Hepatocyte (in vitro differentiated cells): ENCODE results near the gene HORMAD2. TPM values are rescaled to one million over a fixed set of nuclear protein-coding genes. Genes with fewer than 3 reads are reported as not detected.

Source experiments
- DNase-seq: peaks from one replicate; pipeline ENCODE4 v3.0.0-alpha.2; 2016; ENCODE audit warnings: low spot score
- H2AFZ ChIP-seq: fragments of 200-600 bp; sonication (generic); 2 replicates; pipeline ENCODE4 v1.6.0; 2016; ENCODE audit warnings: antibody characterized with exemption, mild to moderate bottlenecking
- H3K27ac ChIP-seq: fragments of 200-600 bp; sonication (generic); 2 replicates; pipeline ENCODE4 v1.5.1; 2016; ENCODE audit warnings: mild to moderate bottlenecking
- H3K27me3 ChIP-seq: fragments of 200-600 bp; sonication (generic); 2 replicates; pipeline ENCODE4 v1.6.1; 2016
- H3K36me3 ChIP-seq: fragments of 200-600 bp; sonication (generic); replicated peaks from 2 replicates; pipeline ENCODE4 v1.5.1; 2016; ENCODE audit warnings: low read depth; ENCODE audit not compliant: insufficient read depth
- H3K4me1 ChIP-seq: fragments of 200-600 bp; sonication (generic); 2 replicates; pipeline ENCODE4 v1.5.1; 2016; ENCODE audit warnings: mild to moderate bottlenecking, moderate library complexity; ENCODE audit not compliant: insufficient read depth
- H3K4me2 ChIP-seq: fragments of 200-600 bp; sonication (generic); 2 replicates; pipeline ENCODE4 v1.6.0; 2016
- H3K4me3 ChIP-seq: fragments of 200-600 bp; sonication (generic); 2 replicates; pipeline ENCODE4 v1.5.1; 2016; ENCODE audit warnings: mild to moderate bottlenecking
- H3K79me2 ChIP-seq: fragments of 200-600 bp; sonication (generic); 2 replicates; pipeline ENCODE4 v1.6.0; 2017; ENCODE audit warnings: mild to moderate bottlenecking
- H3K9me2 ChIP-seq: fragments of 200-600 bp; sonication (generic); replicated peaks from 2 replicates; pipeline ENCODE4 v1.6.0; 2017; ENCODE audit warnings: mild to moderate bottlenecking; ENCODE audit not compliant: insufficient read depth
- H3K9me3 ChIP-seq: fragments of 200-600 bp; sonication (generic); 2 replicates; pipeline ENCODE4 v1.5.1; 2016; ENCODE audit warnings: low read depth, mild to moderate bottlenecking
- H4K20me1 ChIP-seq: fragments of 200-600 bp; sonication (generic); 2 replicates; pipeline ENCODE4 v1.6.0; 2016; ENCODE audit warnings: mild to moderate bottlenecking; ENCODE audit not compliant: insufficient read depth, poor library complexity, severe bottlenecking
- CTCF ChIP-seq: fragments of 200-600 bp; sonication (generic); IDR thresholded peaks from 2 replicates; pipeline ENCODE4 v1.5.1; 2016; ENCODE audit warnings: antibody characterized with exemption, mild to moderate bottlenecking; ENCODE audit not compliant: poor library complexity
- EZH2 ChIP-seq: fragments of 200-600 bp; sonication (generic); IDR thresholded peaks from 2 replicates; pipeline ENCODE4 v1.6.1; 2016; ENCODE audit warnings: antibody characterized with exemption, mild to moderate bottlenecking, borderline replicate concordance
- EZH2phosphoT487 ChIP-seq: fragments of 200-600 bp; sonication (generic); IDR thresholded peaks from one replicate; pipeline ENCODE4 v1.6.1; 2018; ENCODE audit warnings: antibody characterized with exemption, mild to moderate bottlenecking, low read depth, moderate library complexity; ENCODE audit not compliant: unreplicated experiment, severe bottlenecking
- WGBS: methylation state at CpG from one replicate; pipeline ENCODE4 v1.1.6; 2016; ENCODE audit warnings: low lambda C conversion rate; ENCODE audit errors: missing lambda C conversion rate; 5-methylcytosine and 5-hydroxymethylcytosine counted together
- polyA plus RNA-seq: library from polyadenylated mRNA; unstranded; fragments of >200 nt; fragmentation: Nextera tagmentation; extraction: Ambion mirVana; gene quantifications from 2 replicates; pipeline ENCODE4 v1.2.1, GENCODE V29; 2016
- total RNA-seq: library from RNA; depleted of rRNA; stranded (reverse); fragments of >200 nt; gene quantifications from 2 replicates; pipeline ENCODE4 v1.2.3, GENCODE V29; 2014

The HORMAD2 gene
- total and polyA plus RNA-seq, 2 experiments from 2014 or later: not detected

GRCh38 chr22:30222321-30222720 is 142.1 kb downstream of the HORMAD2 start:
- Histone ChIP-seq H3K9me3 (no peaks in the 10 kb centered on the region), H3K9me2 (no peaks in the 10 kb centered on the region), H3K4me3 (no peak overlapping the region), H3K4me2 (no peak overlapping the region), H3K27ac (no peak overlapping the region), H4K20me1 (no peaks in the 10 kb centered on the region), H3K27me3 (no peaks in the 10 kb centered on the region), H3K4me1 (peaks cover 11% of the 10 kb centered on the region), H3K79me2 (no peaks in the 10 kb centered on the region), H3K36me3 (no peaks in the 10 kb centered on the region), H2AFZ (no peak overlapping the region)
- TF ChIP-seq EZH2phosphoT487 (no peak), CTCF (no peak), EZH2 (no peak)
- 96% methylated on average over 4 of the region's 4 CpGs for WGBS
- DNase-seq: no peak

GRCh38 chr22:30223303-30223702 is 143.0 kb downstream of the HORMAD2 start:
- 86% methylated on average over 15 of the region's 15 CpGs for WGBS

GRCh38 chr22:30224161-30224857 is 144.0 kb downstream of the HORMAD2 start:
- H4K20me1 ChIP-seq: no peaks in the 10 kb centered on the region
- H3K36me3 ChIP-seq: no peaks in the 10 kb centered on the region
- 37% methylated on average over 11 of the region's 11 CpGs for WGBS
- peak overlapping the region; percentile 59 for H3K27ac ChIP-seq
- no peaks in the 10 kb centered on the region for H3K27me3 ChIP-seq
- no peak overlapping the region for H3K4me2 ChIP-seq
- no peaks in the 10 kb centered on the region for H3K4me1 ChIP-seq
- H3K9me3 ChIP-seq: no peaks in the 10 kb centered on the region
- no peak overlapping the region for H3K4me3 ChIP-seq
- peak; percentile 49 for DNase-seq
- H2AFZ ChIP-seq: no peak overlapping the region
- no peak for TF ChIP-seq EZH2phosphoT487
- H3K79me2 ChIP-seq: no peaks in the 10 kb centered on the region
- H3K9me2 ChIP-seq: no peaks in the 10 kb centered on the region

More at GRCh38 chr22:30223303-30223702, 143.0 kb downstream of the HORMAD2 start:
- H3K4me2 ChIP-seq: no peak overlapping the region
- H2AFZ ChIP-seq: no peak overlapping the region
- H3K27ac ChIP-seq: no peak overlapping the region
- peaks cover 1% of the 10 kb centered on the region for H3K4me1 ChIP-seq
- no peaks in the 10 kb centered on the region for H4K20me1 ChIP-seq
- no peaks in the 10 kb centered on the region for H3K79me2 ChIP-seq
- H3K9me2 ChIP-seq: no peaks in the 10 kb centered on the region
- no peaks in the 10 kb centered on the region for H3K9me3 ChIP-seq
- no peaks in the 10 kb centered on the region for H3K27me3 ChIP-seq
- H3K4me3 ChIP-seq: no peak overlapping the region
- no peaks in the 10 kb centered on the region for H3K36me3 ChIP-seq
- DNase-seq: no peak
- TF ChIP-seq CTCF (no peak), EZH2 (no peak), EZH2phosphoT487 (no peak)

- no peaks in the 10 kb centered on the region for H3K79me2 ChIP-seq
- no peak overlapping the region for H3K4me2 ChIP-seq
- no peaks in the 10 kb centered on the region for H3K4me1 ChIP-seq
- no peak overlapping the region for H2AFZ ChIP-seq
- no peaks in the 10 kb centered on the region for H3K9me2 ChIP-seq
- no peak for TF ChIP-seq EZH2phosphoT487
- TF ChIP-seq CTCF: no peak
- no peak for TF ChIP-seq EZH2
- WGBS: 94% methylated on average over 7 of the region's 7 CpGs
- H4K20me1 ChIP-seq: no peaks in the 10 kb centered on the region
- no peak overlapping the region for H3K27ac ChIP-seq
- H3K4me3 ChIP-seq: no peak overlapping the region
- no peaks in the 10 kb centered on the region for H3K27me3 ChIP-seq
- no peak for DNase-seq
- no peaks in the 10 kb centered on the region for H3K36me3 ChIP-seq
- H3K9me3 ChIP-seq: no peaks in the 10 kb centered on the region
Measured at GRCh38 chr22:30225220-30225927, 145.1 kb downstream of the HORMAD2 start.
